Fibroblast of villous mesenchyme (primary cell): ENCODE measurements around the gene DLGAP1. TPM values are rescaled to one million over a fixed set of nuclear protein-coding genes. Genes with fewer than 3 reads are reported as not detected.
A peak's percentile ranks its signal among the peaks of the same experiment; 100 is the strongest.

Experiments used
- DNase-seq: peaks from one replicate; pipeline ENCODE4 v3.0.0-alpha.2; 2010; ENCODE audit warnings: low read depth
- H3K4me3 ChIP-seq: 2 replicates; pipeline ENCODE4 v1.5.1; 2011; ENCODE audit warnings: low read depth, mild to moderate bottlenecking, low read length
- CTCF ChIP-seq: IDR thresholded peaks from 2 replicates; pipeline ENCODE4 v1.5.1; 2012; ENCODE audit warnings: low read depth, mild to moderate bottlenecking, low read length; ENCODE audit not compliant: insufficient read depth
- total RNA-seq: library from RNA; depleted of rRNA; stranded (reverse); fragments of >200 nt; gene quantifications from 2 replicates; pipeline ENCODE4 v1.2.3, GENCODE V29; 2012

The DLGAP1 gene
- total RNA-seq, 1 donor: 0.86 TPM

GRCh38 chr18:3867864-3868311, 587.2 kb downstream of the DLGAP1 start:
- peak; percentile 13 for DNase-seq
- TF ChIP-seq CTCF: no peak

DNA sequence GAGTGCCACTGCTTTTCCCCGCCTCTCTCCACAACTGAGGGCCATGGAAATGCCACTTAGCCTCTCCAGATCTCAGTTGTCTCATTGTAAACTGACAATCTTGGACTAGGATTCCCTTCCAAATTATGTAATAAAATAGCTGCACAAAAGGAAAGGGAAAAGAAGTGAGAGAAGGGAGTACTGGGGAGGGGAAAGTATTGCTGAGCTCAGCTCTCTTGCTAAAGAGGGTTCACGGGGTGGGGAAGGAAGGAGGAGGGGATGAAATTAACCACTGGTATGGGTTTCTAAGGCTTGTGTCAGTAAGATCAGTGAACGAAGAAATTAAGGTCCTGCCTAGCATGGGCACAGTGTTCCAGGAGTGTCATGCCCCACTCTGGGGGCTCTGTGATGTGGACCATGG, 587.9 kb downstream of the DLGAP1 start:
- no peak for DNase-seq
- TF ChIP-seq CTCF: no peak
- no peak overlapping the region for H3K4me3 ChIP-seq

More at GRCh38 chr18:3867864-3868311, 587.2 kb downstream of the DLGAP1 start:
- H3K4me3 ChIP-seq: no peak overlapping the region

DNA sequence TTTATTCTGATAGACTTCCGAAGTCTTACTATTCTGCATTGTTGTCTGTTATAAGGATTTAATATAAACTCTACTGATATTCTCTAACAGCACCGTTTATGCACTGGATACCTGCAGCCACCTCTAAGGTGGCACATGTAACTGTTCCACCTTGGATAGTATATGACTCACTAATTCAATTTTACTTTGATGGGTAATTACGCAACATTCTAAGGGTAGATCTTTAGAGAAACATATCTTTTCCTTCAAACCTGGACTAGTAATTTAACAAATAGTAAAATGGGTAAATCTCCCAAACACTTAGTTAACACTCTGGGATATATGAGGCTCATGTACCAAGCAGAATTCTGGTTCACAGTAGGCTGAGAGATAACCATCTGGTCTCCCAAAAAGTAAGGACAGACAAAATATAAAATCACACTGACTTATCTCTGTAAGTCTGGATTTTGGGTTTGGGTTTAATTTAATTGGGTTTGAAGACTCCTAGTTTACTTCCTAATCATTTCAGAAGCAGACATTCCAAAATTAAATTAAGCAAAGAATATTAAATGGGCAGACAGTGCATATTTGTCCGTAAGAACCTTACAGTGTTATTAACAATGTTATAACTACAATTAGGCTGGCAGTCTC, 590.3 kb downstream of the DLGAP1 start:
- H3K4me3 ChIP-seq: no peak overlapping the region
- TF ChIP-seq CTCF: no peak
- no peak for DNase-seq

DNA sequence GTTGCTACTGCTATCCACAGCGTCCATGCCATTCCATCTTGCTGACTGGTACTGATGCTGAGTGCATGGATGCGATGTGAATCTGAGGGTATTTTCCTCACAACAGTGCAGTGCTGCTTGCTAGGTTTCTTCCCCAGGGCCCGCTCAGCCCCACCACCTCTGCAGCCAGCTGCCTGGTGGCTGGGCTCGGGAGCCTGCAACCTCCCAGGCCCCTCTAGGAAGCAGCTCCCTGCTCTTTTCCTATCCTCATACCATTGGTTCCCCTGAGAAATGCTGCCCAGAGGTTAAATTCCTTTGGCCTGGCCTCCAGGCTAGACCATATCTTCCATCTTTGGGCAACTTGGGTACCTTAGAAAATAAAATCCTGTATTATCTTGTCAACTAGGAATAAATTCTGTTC, 591.5 kb downstream of the DLGAP1 start:
- DNase-seq: no peak
- TF ChIP-seq CTCF: no peak
- H3K4me3 ChIP-seq: no peak overlapping the region

GRCh38 chr18:3863006-3863405, 592.1 kb downstream of the DLGAP1 start:
- no peak for TF ChIP-seq CTCF
- no peak overlapping the region for H3K4me3 ChIP-seq
- DNase-seq: no peak

DNA sequence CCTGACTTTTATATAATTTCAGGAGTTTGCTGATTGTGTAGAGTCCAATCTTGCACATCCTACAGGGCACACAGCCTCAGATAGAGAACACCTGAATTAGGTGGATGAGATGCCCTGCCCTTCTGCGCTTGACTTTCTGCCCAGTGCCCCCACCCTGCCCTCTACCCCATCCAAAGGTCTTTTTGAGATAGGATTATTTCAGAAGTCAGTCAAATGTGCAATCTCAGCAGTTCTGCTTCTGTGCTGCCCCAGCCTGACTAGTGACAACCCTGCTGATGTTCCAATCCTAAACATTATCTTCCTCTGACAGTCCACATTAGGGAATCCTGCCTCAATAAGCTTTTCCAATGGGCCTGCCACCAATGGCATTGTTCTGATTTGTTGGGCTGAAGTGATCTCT, 593.6 kb downstream of the DLGAP1 start:
- no peak for DNase-seq
- no peak for TF ChIP-seq CTCF

DNA sequence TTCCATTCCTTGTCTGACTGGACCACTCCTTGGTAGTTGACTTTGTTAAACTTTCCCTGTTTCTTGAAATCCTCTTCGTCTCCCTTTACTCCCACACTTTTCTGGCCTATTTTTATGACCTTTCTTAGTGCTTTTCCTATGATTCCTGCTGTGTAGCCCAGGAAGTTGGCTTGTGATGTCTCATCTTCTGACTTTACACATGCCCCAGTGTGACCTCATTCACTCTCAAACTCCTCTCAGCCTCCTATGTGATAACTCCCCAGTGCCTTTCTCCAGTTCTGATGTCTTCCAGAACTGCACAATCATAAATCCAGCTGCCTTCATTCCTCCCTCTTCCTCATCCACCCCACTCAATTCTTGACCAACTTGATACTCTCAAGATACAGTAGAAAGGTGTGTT, 597.6 kb downstream of the DLGAP1 start:
- peak; percentile 45 for DNase-seq
- TF ChIP-seq CTCF: no peak
- H3K4me3 ChIP-seq: no peak overlapping the region

More for the DNA sequence above, 593.6 kb downstream of the DLGAP1 start:
- no peak overlapping the region for H3K4me3 ChIP-seq
